HEK293 (cell line): ENCODE data around the gene HERC4.

Experiments
- CTCF ChIA-PET: fragments of 350-600 bp; formaldehyde crosslinking; extraction: SDS; loops from one replicate; lab custom pipeline; 2021; ENCODE audit warnings: antibody characterized with exemption; lab: Yijun Ruan, JAX
- POLR2A ChIA-PET: fragments of 300-600 bp; formaldehyde crosslinking; extraction: SDS; loops from one replicate; lab custom pipeline; 2020; ENCODE audit warnings: antibody characterized with exemption, inconsistent platforms; lab: Yijun Ruan, JAX
- H3K27ac ChIP-seq: fragments of 200-500 bp; sonication (Bioruptor generic); 2 replicates; pipeline ENCODE4 v1.5.1; 2014; ENCODE audit warnings: low read depth, low read length, control low read depth, inconsistent platforms; ENCODE audit errors: extremely low read depth
- H3K36me3 ChIP-seq, 2 experiments: fragments of 200-500 bp in 1 of 2; sonication (Bioruptor generic) in 1 of 2; 1 replicate in 1 of 2; 2 replicates in 1 of 2; pipeline ENCODE4 v1.5.1; 2014 to 2017; ENCODE audit warnings: inconsistent platforms in 2 of 2, low read length in 2 of 2; ENCODE audit not compliant: control insufficient read depth in 2 of 2, insufficient read depth in 1 of 2
- H3K4me1 ChIP-seq: fragments of 200-500 bp; sonication (Bioruptor generic); 2 replicates; pipeline ENCODE4 v1.5.1; 2014; ENCODE audit warnings: mild to moderate bottlenecking, low read length, inconsistent platforms; ENCODE audit not compliant: control insufficient read depth, insufficient read depth
- H3K4me3 ChIP-seq: 2 replicates; pipeline ENCODE4 v1.5.1; 2011; ENCODE audit warnings: low read depth, mild to moderate bottlenecking, control low read depth, low read length, moderate library complexity
- H3K9me3 ChIP-seq: fragments of 200-500 bp; sonication (Bioruptor generic); 2 replicates; pipeline ENCODE4 v1.5.1; 2014; ENCODE audit warnings: low read depth, low read length, inconsistent platforms; ENCODE audit not compliant: control insufficient read depth, insufficient read depth
- OSR2 ChIP-seq: fragments of 450-650 bp; formaldehyde crosslinking; IDR thresholded peaks from 2 replicates; pipeline ENCODE4 v1.5.1; 2016; ENCODE audit warnings: missing biosample characterization, missing genetic modification characterization
- SCRT2 ChIP-seq: fragments of 450-650 bp; formaldehyde crosslinking; IDR thresholded peaks from 2 replicates; pipeline ENCODE4 v1.5.1; 2016; ENCODE audit warnings: missing biosample characterization, missing genetic modification characterization
- SETDB1 ChIP-seq: IDR thresholded peaks from one replicate; pipeline ENCODE4 v1.6.1; 2017; ENCODE audit warnings: mild to moderate bottlenecking, low read length, moderate library complexity, mixed read lengths; ENCODE audit not compliant: insufficient read length
- SP3 ChIP-seq: fragments of 450-650 bp; formaldehyde crosslinking; IDR thresholded peaks from 2 replicates; pipeline ENCODE4 v1.5.1; 2016; ENCODE audit warnings: missing biosample characterization, missing genetic modification characterization
- TSHZ1 ChIP-seq: fragments of 450-650 bp; formaldehyde crosslinking; IDR thresholded peaks from 2 replicates; pipeline ENCODE4 v1.5.1; 2016; ENCODE audit warnings: missing biosample characterization, missing genetic modification characterization, borderline replicate concordance
- ZFP69B ChIP-seq: fragments of 450-650 bp; formaldehyde crosslinking; IDR thresholded peaks from 2 replicates; pipeline ENCODE4 v1.5.1; 2016; ENCODE audit warnings: missing biosample characterization, missing genetic modification characterization
- ZNF114 ChIP-seq: fragments of 450-650 bp; formaldehyde crosslinking; IDR thresholded peaks from 2 replicates; pipeline ENCODE4 v1.5.0; 2017; ENCODE audit warnings: missing biosample characterization, missing genetic modification characterization
- ZNF138 ChIP-seq: fragments of 450-650 bp; formaldehyde crosslinking; IDR thresholded peaks from 2 replicates; pipeline ENCODE4 v1.5.1; 2016; ENCODE audit warnings: missing biosample characterization, missing genetic modification characterization, borderline replicate concordance
- ZNF148 ChIP-seq: fragments of 450-650 bp; formaldehyde crosslinking; IDR thresholded peaks from 2 replicates; pipeline ENCODE4 v1.5.0; 2017; ENCODE audit warnings: missing biosample characterization, missing genetic modification characterization, borderline replicate concordance
- ZNF18 ChIP-seq: fragments of 450-650 bp; formaldehyde crosslinking; IDR thresholded peaks from 2 replicates; pipeline ENCODE4 v1.5.1; 2016; ENCODE audit warnings: missing biosample characterization, missing genetic modification characterization
- ZNF280D ChIP-seq: fragments of 450-650 bp; formaldehyde crosslinking; IDR thresholded peaks from 2 replicates; pipeline ENCODE4 v1.5.1; 2016; ENCODE audit warnings: missing biosample characterization, missing genetic modification characterization
- ZNF350 ChIP-seq: fragments of 450-650 bp; formaldehyde crosslinking; IDR thresholded peaks from 2 replicates; pipeline ENCODE4 v1.5.0; 2017; ENCODE audit warnings: missing biosample characterization, mild to moderate bottlenecking, missing genetic modification characterization
- ZNF354C ChIP-seq: fragments of 450-650 bp; formaldehyde crosslinking; IDR thresholded peaks from 2 replicates; pipeline ENCODE4 v1.5.1; 2016; ENCODE audit warnings: missing biosample characterization, missing genetic modification characterization, low read depth, borderline replicate concordance
- ZNF37A ChIP-seq: fragments of 450-650 bp; IDR thresholded peaks from 2 replicates; pipeline ENCODE4 v1.5.1; 2018; ENCODE audit warnings: missing biosample characterization, missing genetic modification characterization
- ZNF501 ChIP-seq: fragments of 450-650 bp; formaldehyde crosslinking; IDR thresholded peaks from 2 replicates; pipeline ENCODE4 v1.5.1; 2016; ENCODE audit warnings: missing biosample characterization, missing genetic modification characterization
- ZNF555 ChIP-seq: fragments of 450-650 bp; formaldehyde crosslinking; conservative IDR thresholded peaks from 2 replicates; pipeline ENCODE4 v1.5.1; 2017; ENCODE audit warnings: missing biosample characterization, mild to moderate bottlenecking, missing genetic modification characterization, inconsistent platforms
- ZNF670 ChIP-seq: fragments of 450-650 bp; formaldehyde crosslinking; IDR thresholded peaks from 2 replicates; pipeline ENCODE4 v1.5.1; 2016; ENCODE audit warnings: missing biosample characterization, missing genetic modification characterization, low read depth
- ZNF843 ChIP-seq: fragments of 450-650 bp; formaldehyde crosslinking; IDR thresholded peaks from 2 replicates; pipeline ENCODE4 v1.5.1; 2016; ENCODE audit warnings: missing biosample characterization, missing genetic modification characterization

The HERC4 gene

GRCh38 chr10:67923551-67923950 lies 151.5 kb downstream of the HERC4 start:
- ChIA-PET POLR2A (no interaction called here), CTCF (interaction anchor here (0.6 kb wide), 2 partner anchors 163 to 282 kb away, joined by 3 read pairs; no protein-coding TSS in a partner anchor)
- peaks cover 4 to 16% of the 10 kb centered on the region in 2 experiments for H3K36me3 ChIP-seq

DNA sequence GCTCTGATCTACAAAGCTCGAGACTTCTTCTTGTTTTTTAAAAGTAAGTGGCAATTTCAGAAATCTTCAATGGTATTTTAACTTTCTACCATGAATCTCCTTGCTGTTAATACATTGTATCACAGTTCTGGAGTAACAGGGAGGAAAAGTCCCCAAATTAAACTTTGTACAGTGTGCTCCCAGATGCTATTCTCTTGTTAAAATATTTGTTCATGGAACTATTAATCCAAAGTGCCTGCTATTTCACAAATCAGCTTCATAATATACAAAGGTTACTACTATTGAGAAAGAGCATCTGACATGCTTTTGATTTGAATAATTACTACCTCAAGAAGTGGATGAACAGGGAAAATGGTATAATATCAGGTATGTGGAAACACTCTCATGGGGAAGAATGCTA lies 154.0 kb downstream of the HERC4 start:
- TF ChIP-seq SCRT2 (tag by site-specific recombination) (no peak), ZNF18 (tag by site-specific recombination) (no peak), ZNF114 (tag by site-specific recombination) (no peak), ZNF148 (tag by site-specific recombination) (no peak), SETDB1 (no peak), ZNF843 (tag by site-specific recombination) (no peak), SP3 (tag by site-specific recombination) (no peak), ZNF37A (tag by site-specific recombination) (no peak), ZNF138 (tag by site-specific recombination) (no peak), ZFP69B (tag by site-specific recombination) (no peak), OSR2 (tag by site-specific recombination) (no peak), ZNF354C (tag by site-specific recombination) (no peak), ZNF280D (tag by site-specific recombination) (no peak)
- H3K36me3 ChIP-seq: peaks cover 7 to 32% of the 10 kb centered on the region in 2 experiments
- H3K4me3 ChIP-seq: no peak overlapping the region
- H3K4me1 ChIP-seq: no peaks in the 10 kb centered on the region
- no peaks in the 10 kb centered on the region for H3K9me3 ChIP-seq
- ChIA-PET POLR2A (no interaction called here), CTCF (no interaction called here)
- no peak overlapping the region for H3K27ac ChIP-seq

More at GRCh38 chr10:67923551-67923950, 151.5 kb downstream of the HERC4 start:
- Histone ChIP-seq H3K4me3 (no peak overlapping the region), H3K4me1 (no peaks in the 10 kb centered on the region), H3K9me3 (no peaks in the 10 kb centered on the region), H3K27ac (no peak overlapping the region)
- TF ChIP-seq ZNF670 (tag by site-specific recombination) (no peak), TSHZ1 (tag by site-specific recombination) (no peak), ZNF350 (no peak), SP3 (tag by site-specific recombination) (no peak), ZNF501 (tag by site-specific recombination) (no peak), ZNF555 (tag by site-specific recombination) (no peak)
